GM23338 (cell line): Measurements from ENCODE around the gene NLRC3. TPM values are rescaled to one million over a fixed set of nuclear protein-coding genes. Genes with fewer than 3 reads are reported as not detected.

ENCODE experiments used
- ATAC-seq: fragments of 200-7000 bp; cut with Tn5 transposase; 3 replicates; pipeline ENCODE4 v1.9.1; 2020
- DNase-seq: peaks from one replicate; pipeline ENCODE4 v3.0.0-alpha.2; 2015; ENCODE audit warnings: low spot score
- H2AFZ ChIP-seq: fragments of 200-600 bp; sonication (generic); 2 replicates; pipeline ENCODE4 v1.8.0; 2016; ENCODE audit warnings: antibody characterized with exemption, mild to moderate bottlenecking, moderate library complexity
- H3F3A ChIP-seq: fragments of 200-600 bp; sonication (generic); replicated peaks from 2 replicates; pipeline ENCODE4 v1.8.0; 2017; ENCODE audit warnings: antibody characterized with exemption, mixed run types, low read depth
- H3K27ac ChIP-seq: fragments of 200-600 bp; sonication (generic); 2 replicates; pipeline ENCODE4 v1.6.1; 2016; ENCODE audit warnings: low read depth
- H3K27me3 ChIP-seq: fragments of 200-600 bp; sonication (generic); 2 replicates; pipeline ENCODE4 v1.8.0; 2016; ENCODE audit warnings: mild to moderate bottlenecking, mixed run types, moderate library complexity; ENCODE audit not compliant: insufficient read depth
- H3K36me3 ChIP-seq: fragments of 200-600 bp; sonication (generic); 2 replicates; pipeline ENCODE4 v1.8.0; 2016; ENCODE audit warnings: mild to moderate bottlenecking; ENCODE audit not compliant: insufficient read depth
- H3K4me1 ChIP-seq: fragments of 200-600 bp; sonication (generic); 2 replicates; pipeline ENCODE4 v1.8.0; 2016; ENCODE audit warnings: mild to moderate bottlenecking, moderate library complexity; ENCODE audit not compliant: insufficient read depth
- H3K4me2 ChIP-seq: fragments of 200-600 bp; sonication (generic); 2 replicates; pipeline ENCODE4 v1.7.1; 2017; ENCODE audit warnings: mixed run types
- H3K4me3 ChIP-seq: fragments of 200-600 bp; sonication (generic); 2 replicates; pipeline ENCODE4 v1.6.1; 2016; ENCODE audit warnings: mixed run types
- H3K79me2 ChIP-seq: fragments of 200-600 bp; sonication (generic); replicated peaks from 2 replicates; pipeline ENCODE4 v1.8.0; 2017; ENCODE audit warnings: mild to moderate bottlenecking; ENCODE audit not compliant: insufficient read depth
- H3K9me2 ChIP-seq: fragments of 200-600 bp; sonication (generic); 2 replicates; pipeline ENCODE4 v1.8.0; 2017; ENCODE audit not compliant: insufficient read depth
- H4K20me1 ChIP-seq: fragments of 200-600 bp; sonication (generic); replicated peaks from 2 replicates; pipeline ENCODE4 v1.8.0; 2017; ENCODE audit warnings: mild to moderate bottlenecking; ENCODE audit not compliant: insufficient read depth
- H3K27ac Mint-ChIP-seq: 2 replicates; pipeline ENCODE4 v1.8.0; 2020; ENCODE audit warnings: inconsistent platforms, mild to moderate bottlenecking, moderate library complexity, mixed read lengths
- H3K27me3 Mint-ChIP-seq: 3 replicates; pipeline ENCODE4 v1.8.0; 2022; ENCODE audit warnings: low read depth, mild to moderate bottlenecking, moderate library complexity, mixed read lengths, inconsistent platforms; ENCODE audit not compliant: insufficient read depth, poor library complexity
- H3K36me3 Mint-ChIP-seq: 3 replicates; pipeline ENCODE4 v1.8.0; 2021; ENCODE audit warnings: low read depth, mild to moderate bottlenecking, inconsistent platforms, moderate library complexity, mixed read lengths
- H3K4me1 Mint-ChIP-seq: 3 replicates; pipeline ENCODE4 v1.8.0; 2020; ENCODE audit warnings: mild to moderate bottlenecking, inconsistent platforms, mixed read lengths
- H3K4me3 Mint-ChIP-seq: 3 replicates; pipeline ENCODE4 v1.8.0; 2021; ENCODE audit warnings: moderate library complexity, mild to moderate bottlenecking, inconsistent platforms, mixed read lengths
- H3K9me3 Mint-ChIP-seq: 3 replicates; pipeline ENCODE4 v1.8.0; 2020; ENCODE audit warnings: moderate library complexity, mild to moderate bottlenecking, inconsistent platforms, mixed read lengths
- EZH2 ChIP-seq: fragments of 200-600 bp; sonication (generic); IDR thresholded peaks from one replicate; pipeline ENCODE4 v1.8.0; 2017; ENCODE audit warnings: antibody characterized with exemption, mild to moderate bottlenecking, low read depth; ENCODE audit not compliant: unreplicated experiment
- EZH2phosphoT487 ChIP-seq: fragments of 200-600 bp; sonication (generic); IDR thresholded peaks from one replicate; pipeline ENCODE4 v1.8.1; 2018; ENCODE audit warnings: antibody characterized with exemption; ENCODE audit not compliant: unreplicated experiment
- JUNB ChIP-seq: IDR thresholded peaks from one replicate; pipeline ENCODE4 v1.6.1; 2016; ENCODE audit warnings: antibody characterized with exemption; ENCODE audit not compliant: unreplicated experiment
- POLR2AphosphoS5 ChIP-seq: IDR thresholded peaks from 2 replicates; pipeline ENCODE4 v1.6.1; 2016; ENCODE audit warnings: antibody characterized with exemption, low read depth
- STAT1 ChIP-seq: IDR thresholded peaks from one replicate; pipeline ENCODE4 v1.6.1; 2016; ENCODE audit warnings: antibody characterized with exemption; ENCODE audit not compliant: unreplicated experiment
- ZNF114 ChIP-seq: fragments of 250-450 bp; sonication (Bioruptor Pico); IDR thresholded peaks from 2 replicates; pipeline ENCODE4 v1.5.0; 2020; ENCODE audit warnings: mild to moderate bottlenecking, moderate library complexity
- ZNF331 ChIP-seq: fragments of 250-450 bp; sonication (Bioruptor Pico); IDR thresholded peaks from 2 replicates; pipeline ENCODE4 v1.5.0; 2020; ENCODE audit warnings: low read depth, mild to moderate bottlenecking, moderate library complexity
- polyA plus RNA-seq: library from polyadenylated mRNA; unstranded; fragments of >200 nt; fragmentation: Nextera tagmentation; extraction: Ambion mirVana; gene quantifications from 2 replicates; pipeline ENCODE4 v1.2.1, GENCODE V29; 2016
- total RNA-seq: library from RNA; depleted of rRNA; stranded (reverse); fragments of >200 nt; shearing (Covaris generic); gene quantifications from 2 replicates; pipeline ENCODE4 v1.2.3, GENCODE V29; 2014
- TF ChIP-seq, protein P1 (sequence below): IDR thresholded peaks from one replicate; pipeline ENCODE4 v1.6.1; 2018; ENCODE audit warnings: antibody characterized with exemption; ENCODE audit not compliant: unreplicated experiment
- TF ChIP-seq, protein P2 (sequence below), 2 experiments: fragments of 200-600 bp in 1 of 2; sonication (generic) in 1 of 2; conservative IDR thresholded peaks; 2 replicates each; pipeline versions ENCODE4 v1.5.1 to v1.6.1; 2016 to 2017; ENCODE audit warnings: antibody characterized with exemption in 2 of 2, low read depth in 2 of 2, mild to moderate bottlenecking in 2 of 2, moderate library complexity in 1 of 2
- TF ChIP-seq, protein P3 (sequence below): fragments of 250-450 bp; sonication (Bioruptor Pico); IDR thresholded peaks from 2 replicates; pipeline ENCODE4 v1.5.0; 2020; ENCODE audit warnings: mild to moderate bottlenecking, moderate library complexity

The NLRC3 gene
- total and polyA plus RNA-seq, 2 experiments from 2014 or later = 0.11 to 0.49 TPM

GRCh38 chr16:3529175-3529574 lies 48.0 kb downstream of the NLRC3 start (continued):
- TF ChIP-seq, protein P1, sequence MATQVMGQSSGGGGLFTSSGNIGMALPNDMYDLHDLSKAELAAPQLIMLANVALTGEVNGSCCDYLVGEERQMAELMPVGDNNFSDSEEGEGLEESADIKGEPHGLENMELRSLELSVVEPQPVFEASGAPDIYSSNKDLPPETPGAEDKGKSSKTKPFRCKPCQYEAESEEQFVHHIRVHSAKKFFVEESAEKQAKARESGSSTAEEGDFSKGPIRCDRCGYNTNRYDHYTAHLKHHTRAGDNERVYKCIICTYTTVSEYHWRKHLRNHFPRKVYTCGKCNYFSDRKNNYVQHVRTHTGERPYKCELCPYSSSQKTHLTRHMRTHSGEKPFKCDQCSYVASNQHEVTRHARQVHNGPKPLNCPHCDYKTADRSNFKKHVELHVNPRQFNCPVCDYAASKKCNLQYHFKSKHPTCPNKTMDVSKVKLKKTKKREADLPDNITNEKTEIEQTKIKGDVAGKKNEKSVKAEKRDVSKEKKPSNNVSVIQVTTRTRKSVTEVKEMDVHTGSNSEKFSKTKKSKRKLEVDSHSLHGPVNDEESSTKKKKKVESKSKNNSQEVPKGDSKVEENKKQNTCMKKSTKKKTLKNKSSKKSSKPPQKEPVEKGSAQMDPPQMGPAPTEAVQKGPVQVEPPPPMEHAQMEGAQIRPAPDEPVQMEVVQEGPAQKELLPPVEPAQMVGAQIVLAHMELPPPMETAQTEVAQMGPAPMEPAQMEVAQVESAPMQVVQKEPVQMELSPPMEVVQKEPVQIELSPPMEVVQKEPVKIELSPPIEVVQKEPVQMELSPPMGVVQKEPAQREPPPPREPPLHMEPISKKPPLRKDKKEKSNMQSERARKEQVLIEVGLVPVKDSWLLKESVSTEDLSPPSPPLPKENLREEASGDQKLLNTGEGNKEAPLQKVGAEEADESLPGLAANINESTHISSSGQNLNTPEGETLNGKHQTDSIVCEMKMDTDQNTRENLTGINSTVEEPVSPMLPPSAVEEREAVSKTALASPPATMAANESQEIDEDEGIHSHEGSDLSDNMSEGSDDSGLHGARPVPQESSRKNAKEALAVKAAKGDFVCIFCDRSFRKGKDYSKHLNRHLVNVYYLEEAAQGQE = no peak
- TF ChIP-seq ZNF331 (CRISPR knock-in tag) = no peak
- TF ChIP-seq JUNB = no peak
- TF ChIP-seq STAT1 = no peak

GRCh38 chr16:3528406-3528805 lies 48.8 kb downstream of the NLRC3 start:
- Histone ChIP-seq H3K4me2 (no peak overlapping the region), H3K4me3 (no peak overlapping the region), H3K9me2 (peaks cover 3% of the 10 kb centered on the region; the same call in 1 of the 2 replicates), H3F3A (no peaks in the 10 kb centered on the region; the same call in 1 of the 2 replicates), H3K36me3 (peaks cover 5% of the 10 kb centered on the region; the same call in 1 of the 2 replicates), H2AFZ (no peak overlapping the region), H3K4me1 (no peaks in the 10 kb centered on the region), H4K20me1 (no peaks in the 10 kb centered on the region; the same call in 1 of the 2 replicates), H3K27ac (no peak overlapping the region), H3K27me3 (no peaks in the 10 kb centered on the region), H3K79me2 (no peaks in the 10 kb centered on the region)
- Mint-ChIP-seq H3K4me1 (no peaks in the 10 kb centered on the region), H3K9me3 (peaks cover 14% of the 10 kb centered on the region), H3K4me3 (no peak overlapping the region), H3K36me3 (peaks cover 48% of the 10 kb centered on the region), H3K27me3 (no peaks in the 10 kb centered on the region), H3K27ac (no peak overlapping the region)
- no peak for ATAC-seq
- DNase-seq = no peak
- TF ChIP-seq ZNF114 (CRISPR knock-in tag) (no peak), ZNF331 (CRISPR knock-in tag) (no peak), EZH2phosphoT487 (no peak), EZH2 (no peak), POLR2AphosphoS5 (no peak), JUNB (no peak)
- TF ChIP-seq, protein P1 = no peak
- TF ChIP-seq, protein P2, sequence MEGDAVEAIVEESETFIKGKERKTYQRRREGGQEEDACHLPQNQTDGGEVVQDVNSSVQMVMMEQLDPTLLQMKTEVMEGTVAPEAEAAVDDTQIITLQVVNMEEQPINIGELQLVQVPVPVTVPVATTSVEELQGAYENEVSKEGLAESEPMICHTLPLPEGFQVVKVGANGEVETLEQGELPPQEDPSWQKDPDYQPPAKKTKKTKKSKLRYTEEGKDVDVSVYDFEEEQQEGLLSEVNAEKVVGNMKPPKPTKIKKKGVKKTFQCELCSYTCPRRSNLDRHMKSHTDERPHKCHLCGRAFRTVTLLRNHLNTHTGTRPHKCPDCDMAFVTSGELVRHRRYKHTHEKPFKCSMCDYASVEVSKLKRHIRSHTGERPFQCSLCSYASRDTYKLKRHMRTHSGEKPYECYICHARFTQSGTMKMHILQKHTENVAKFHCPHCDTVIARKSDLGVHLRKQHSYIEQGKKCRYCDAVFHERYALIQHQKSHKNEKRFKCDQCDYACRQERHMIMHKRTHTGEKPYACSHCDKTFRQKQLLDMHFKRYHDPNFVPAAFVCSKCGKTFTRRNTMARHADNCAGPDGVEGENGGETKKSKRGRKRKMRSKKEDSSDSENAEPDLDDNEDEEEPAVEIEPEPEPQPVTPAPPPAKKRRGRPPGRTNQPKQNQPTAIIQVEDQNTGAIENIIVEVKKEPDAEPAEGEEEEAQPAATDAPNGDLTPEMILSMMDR (conservative IDR thresholded peaks at IDR 0.05; ENCODE audit: low read depth in 2 of 2) = no peak
- TF ChIP-seq, protein P3, sequence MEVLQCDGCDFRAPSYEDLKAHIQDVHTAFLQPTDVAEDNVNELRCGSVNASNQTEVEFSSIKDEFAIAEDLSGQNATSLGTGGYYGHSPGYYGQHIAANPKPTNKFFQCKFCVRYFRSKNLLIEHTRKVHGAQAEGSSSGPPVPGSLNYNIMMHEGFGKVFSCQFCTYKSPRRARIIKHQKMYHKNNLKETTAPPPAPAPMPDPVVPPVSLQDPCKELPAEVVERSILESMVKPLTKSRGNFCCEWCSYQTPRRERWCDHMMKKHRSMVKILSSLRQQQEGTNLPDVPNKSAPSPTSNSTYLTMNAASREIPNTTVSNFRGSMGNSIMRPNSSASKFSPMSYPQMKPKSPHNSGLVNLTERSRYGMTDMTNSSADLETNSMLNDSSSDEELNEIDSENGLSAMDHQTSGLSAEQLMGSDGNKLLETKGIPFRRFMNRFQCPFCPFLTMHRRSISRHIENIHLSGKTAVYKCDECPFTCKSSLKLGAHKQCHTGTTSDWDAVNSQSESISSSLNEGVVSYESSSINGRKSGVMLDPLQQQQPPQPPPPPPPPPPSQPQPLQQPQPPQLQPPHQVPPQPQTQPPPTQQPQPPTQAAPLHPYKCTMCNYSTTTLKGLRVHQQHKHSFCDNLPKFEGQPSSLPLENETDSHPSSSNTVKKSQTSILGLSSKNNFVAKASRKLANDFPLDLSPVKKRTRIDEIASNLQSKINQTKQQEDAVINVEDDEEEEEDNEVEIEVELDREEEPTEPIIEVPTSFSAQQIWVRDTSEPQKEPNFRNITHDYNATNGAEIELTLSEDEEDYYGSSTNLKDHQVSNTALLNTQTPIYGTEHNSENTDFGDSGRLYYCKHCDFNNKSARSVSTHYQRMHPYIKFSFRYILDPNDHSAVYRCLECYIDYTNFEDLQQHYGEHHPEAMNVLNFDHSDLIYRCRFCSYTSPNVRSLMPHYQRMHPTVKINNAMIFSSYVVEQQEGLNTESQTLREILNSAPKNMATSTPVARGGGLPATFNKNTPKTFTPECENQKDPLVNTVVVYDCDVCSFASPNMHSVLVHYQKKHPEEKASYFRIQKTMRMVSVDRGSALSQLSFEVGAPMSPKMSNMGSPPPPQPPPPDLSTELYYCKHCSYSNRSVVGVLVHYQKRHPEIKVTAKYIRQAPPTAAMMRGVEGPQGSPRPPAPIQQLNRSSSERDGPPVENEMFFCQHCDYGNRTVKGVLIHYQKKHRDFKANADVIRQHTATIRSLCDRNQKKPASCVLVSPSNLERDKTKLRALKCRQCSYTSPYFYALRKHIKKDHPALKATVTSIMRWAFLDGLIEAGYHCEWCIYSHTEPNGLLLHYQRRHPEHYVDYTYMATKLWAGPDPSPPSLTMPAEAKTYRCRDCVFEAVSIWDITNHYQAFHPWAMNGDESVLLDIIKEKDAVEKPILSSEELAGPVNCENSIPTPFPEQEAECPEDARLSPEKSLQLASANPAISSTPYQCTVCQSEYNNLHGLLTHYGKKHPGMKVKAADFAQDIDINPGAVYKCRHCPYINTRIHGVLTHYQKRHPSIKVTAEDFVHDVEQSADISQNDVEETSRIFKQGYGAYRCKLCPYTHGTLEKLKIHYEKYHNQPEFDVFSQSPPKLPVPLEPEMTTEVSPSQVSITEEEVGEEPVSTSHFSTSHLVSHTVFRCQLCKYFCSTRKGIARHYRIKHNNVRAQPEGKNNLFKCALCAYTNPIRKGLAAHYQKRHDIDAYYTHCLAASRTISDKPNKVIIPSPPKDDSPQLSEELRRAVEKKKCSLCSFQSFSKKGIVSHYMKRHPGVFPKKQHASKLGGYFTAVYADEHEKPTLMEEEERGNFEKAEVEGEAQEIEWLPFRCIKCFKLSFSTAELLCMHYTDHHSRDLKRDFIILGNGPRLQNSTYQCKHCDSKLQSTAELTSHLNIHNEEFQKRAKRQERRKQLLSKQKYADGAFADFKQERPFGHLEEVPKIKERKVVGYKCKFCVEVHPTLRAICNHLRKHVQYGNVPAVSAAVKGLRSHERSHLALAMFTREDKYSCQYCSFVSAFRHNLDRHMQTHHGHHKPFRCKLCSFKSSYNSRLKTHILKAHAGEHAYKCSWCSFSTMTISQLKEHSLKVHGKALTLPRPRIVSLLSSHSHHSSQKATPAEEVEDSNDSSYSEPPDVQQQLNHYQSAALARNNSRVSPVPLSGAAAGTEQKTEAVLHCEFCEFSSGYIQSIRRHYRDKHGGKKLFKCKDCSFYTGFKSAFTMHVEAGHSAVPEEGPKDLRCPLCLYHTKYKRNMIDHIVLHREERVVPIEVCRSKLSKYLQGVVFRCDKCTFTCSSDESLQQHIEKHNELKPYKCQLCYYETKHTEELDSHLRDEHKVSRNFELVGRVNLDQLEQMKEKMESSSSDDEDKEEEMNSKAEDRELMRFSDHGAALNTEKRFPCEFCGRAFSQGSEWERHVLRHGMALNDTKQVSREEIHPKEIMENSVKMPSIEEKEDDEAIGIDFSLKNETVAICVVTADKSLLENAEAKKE = no peak
